ENCODE measurements around the gene FAM168A.

Gene FAM168A

GRCh38 chr11:73554671-73555320 is 43.1 kb downstream of the FAM168A start:
- no peak for DNase-seq

- no peak for DNase-seq
These were observed 44.6 kb downstream of the FAM168A start for GRCh38 chr11:73553266-73553665.

GRCh38 chr11:73551677-73552076 is 46.2 kb downstream of the FAM168A start:
- DNase-seq, result no peak

GRCh38 chr11:73549376-73549775 is 48.5 kb downstream of the FAM168A start:
- DNase-seq, result no peak

- DNase-seq, result no peak
These were observed 50.0 kb downstream of the FAM168A start for GRCh38 chr11:73547706-73548595.

GRCh38 chr11:73542175-73542574 is 55.7 kb downstream of the FAM168A start:
- DNase-seq, result no peak

- DNase-seq, result no peak
These were observed 58.3 kb downstream of the FAM168A start for GRCh38 chr11:73539506-73540084.

- no peak for DNase-seq
These were observed 59.5 kb downstream of the FAM168A start for GRCh38 chr11:73538381-73538872.

GRCh38 chr11:73537969-73538368 is 59.9 kb downstream of the FAM168A start:
- DNase-seq, result no peak

GRCh38 chr11:73536961-73537360 is 61.0 kb downstream of the FAM168A start:
- no peak for DNase-seq

- no peak for DNase-seq
These were observed 65.6 kb downstream of the FAM168A start for GRCh38 chr11:73532310-73532709.

GRCh38 chr11:73531386-73531785 is 66.5 kb downstream of the FAM168A start:
- DNase-seq, result no peak

GRCh38 chr11:73530109-73530508 is 67.8 kb downstream of the FAM168A start:
- DNase-seq, result no peak

- DNase-seq, result no peak
These were observed 68.7 kb downstream of the FAM168A start for GRCh38 chr11:73529204-73529530.

- DNase-seq, result no peak
These were observed 69.3 kb downstream of the FAM168A start for GRCh38 chr11:73528483-73529203.

- DNase-seq, result no peak
These were observed 69.9 kb downstream of the FAM168A start for GRCh38 chr11:73528013-73528412.

GRCh38 chr11:73525611-73526010 is 72.3 kb downstream of the FAM168A start:
- no peak for DNase-seq

GRCh38 chr11:73524774-73525173 is 73.1 kb downstream of the FAM168A start:
- DNase-seq, result no peak

- no peak for DNase-seq
These were observed 76.3 kb downstream of the FAM168A start for GRCh38 chr11:73521621-73522020.

GRCh38 chr11:73520353-73521061 is 77.4 kb downstream of the FAM168A start:
- DNase-seq, result no peak

- DNase-seq, result no peak
These were observed 78.6 kb downstream of the FAM168A start for GRCh38 chr11:73519266-73519665.

- no peak for DNase-seq
These were observed 79.7 kb downstream of the FAM168A start for GRCh38 chr11:73518195-73518594.

All from central memory CD4-positive, alpha-beta T cell (primary cell).